OCI-LY1 (cell line): Measurements from ENCODE around the gene NKAIN4.

ENCODE experiments used
- H2AFZ ChIP-seq: fragments of 200-600 bp; sonication (generic), shearing (Covaris generic); 2 replicates; pipeline ENCODE4 v1.6.0; 2014; ENCODE audit warnings: antibody characterized with exemption, mild to moderate bottlenecking, low read length
- H3F3A ChIP-seq: fragments of 200-600 bp; sonication (generic), shearing (Covaris generic); 2 replicates; pipeline ENCODE4 v1.6.0; 2014; ENCODE audit warnings: mild to moderate bottlenecking, antibody characterized with exemption, low read length, moderate library complexity; ENCODE audit not compliant: insufficient read depth
- H3K27ac ChIP-seq: fragments of 200-600 bp; sonication (generic); 2 replicates; pipeline ENCODE4 v1.5.1; 2014; ENCODE audit warnings: low read length, mixed run types, mild to moderate bottlenecking, low read depth; ENCODE audit not compliant: poor library complexity, severe bottlenecking
- H3K27me3 ChIP-seq: fragments of 200-600 bp; sonication (generic); 2 replicates; pipeline ENCODE4 v1.6.0; 2014; ENCODE audit warnings: antibody characterized with exemption, mild to moderate bottlenecking, low read length, moderate library complexity; ENCODE audit not compliant: insufficient read depth
- H3K36me3 ChIP-seq: fragments of 200-600 bp; sonication (generic); 2 replicates; pipeline ENCODE4 v1.6.1; 2014; ENCODE audit warnings: mild to moderate bottlenecking, antibody characterized with exemption, low read length, moderate library complexity, mixed read lengths; ENCODE audit not compliant: insufficient read depth
- H3K4me1 ChIP-seq: fragments of 200-600 bp; sonication (generic); 2 replicates; pipeline ENCODE4 v1.5.1; 2014; ENCODE audit warnings: mild to moderate bottlenecking, low read length, moderate library complexity; ENCODE audit not compliant: insufficient read depth, severe bottlenecking
- H3K4me2 ChIP-seq: fragments of 200-600 bp; sonication (generic), shearing (Covaris generic); 2 replicates; pipeline ENCODE4 v1.6.1; 2014; ENCODE audit warnings: low read length
- H3K4me3 ChIP-seq: fragments of 200-600 bp; sonication (generic); 2 replicates; pipeline ENCODE4 v1.5.1; 2014; ENCODE audit warnings: low read length, low read depth, mild to moderate bottlenecking, mixed read lengths; ENCODE audit not compliant: poor library complexity, severe bottlenecking
- H3K79me2 ChIP-seq: fragments of 200-600 bp; shearing (Covaris generic); 2 replicates; pipeline ENCODE4 v1.6.1; 2016; ENCODE audit warnings: mixed run types, low read length, mixed read lengths; ENCODE audit not compliant: insufficient read depth
- H3K9ac ChIP-seq: fragments of 200-600 bp; sonication (generic), shearing (Covaris generic); 2 replicates; pipeline ENCODE4 v1.6.1; 2014; ENCODE audit warnings: mild to moderate bottlenecking, low read length, mixed read lengths
- H3K9me2 ChIP-seq: fragments of 200-600 bp; sonication (generic), shearing (Covaris generic); 2 replicates; pipeline ENCODE4 v1.6.1; 2014; ENCODE audit warnings: low read depth, mild to moderate bottlenecking, low read length, mixed read lengths
- H3K9me3 ChIP-seq: fragments of 200-600 bp; shearing (Covaris generic); 2 replicates; pipeline ENCODE4 v1.6.1; 2014; ENCODE audit warnings: low read length, mixed read lengths
- H4K20me1 ChIP-seq: fragments of 200-600 bp; sonication (generic), shearing (Covaris generic); 2 replicates; pipeline ENCODE4 v1.6.0; 2016; ENCODE audit warnings: mild to moderate bottlenecking, low read length; ENCODE audit not compliant: insufficient read depth
- EZH2 ChIP-seq: fragments of 200-600 bp; sonication (generic), shearing (Covaris generic); IDR thresholded peaks from 2 replicates; pipeline ENCODE4 v1.8.0; 2017; ENCODE audit warnings: borderline replicate concordance, mixed run types, mild to moderate bottlenecking, antibody characterized with exemption, low read length, moderate library complexity, mixed read lengths
- TF ChIP-seq, protein P1 (sequence below): fragments of 200-600 bp; sonication (generic), shearing (Covaris generic); IDR thresholded peaks from 2 replicates; pipeline ENCODE4 v1.5.1; 2017; ENCODE audit warnings: mild to moderate bottlenecking, antibody characterized with exemption, low read length, moderate library complexity, mixed read lengths

The NKAIN4 gene

DNA sequence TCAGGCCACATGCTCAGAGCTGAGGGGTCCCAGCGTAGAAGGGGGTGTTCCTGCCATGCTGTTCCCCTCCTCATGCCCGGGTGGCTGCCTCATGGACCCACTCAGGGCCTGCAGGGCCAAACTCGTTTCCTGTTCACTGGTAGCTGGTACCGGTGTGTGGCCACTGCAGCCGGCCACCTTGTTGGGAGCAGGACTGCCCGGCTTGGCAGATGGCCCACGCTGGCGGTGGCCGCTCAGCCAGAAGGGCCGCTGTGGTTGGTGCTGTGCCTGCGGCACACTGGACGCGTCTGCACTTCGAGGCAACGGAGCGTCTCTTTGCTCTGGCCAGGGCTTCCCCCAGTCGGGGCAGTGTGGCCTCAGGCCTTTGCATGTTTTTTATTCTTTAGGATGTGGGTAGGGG lies 28.7 kb upstream of the NKAIN4 start:
- TF ChIP-seq, protein P1, sequence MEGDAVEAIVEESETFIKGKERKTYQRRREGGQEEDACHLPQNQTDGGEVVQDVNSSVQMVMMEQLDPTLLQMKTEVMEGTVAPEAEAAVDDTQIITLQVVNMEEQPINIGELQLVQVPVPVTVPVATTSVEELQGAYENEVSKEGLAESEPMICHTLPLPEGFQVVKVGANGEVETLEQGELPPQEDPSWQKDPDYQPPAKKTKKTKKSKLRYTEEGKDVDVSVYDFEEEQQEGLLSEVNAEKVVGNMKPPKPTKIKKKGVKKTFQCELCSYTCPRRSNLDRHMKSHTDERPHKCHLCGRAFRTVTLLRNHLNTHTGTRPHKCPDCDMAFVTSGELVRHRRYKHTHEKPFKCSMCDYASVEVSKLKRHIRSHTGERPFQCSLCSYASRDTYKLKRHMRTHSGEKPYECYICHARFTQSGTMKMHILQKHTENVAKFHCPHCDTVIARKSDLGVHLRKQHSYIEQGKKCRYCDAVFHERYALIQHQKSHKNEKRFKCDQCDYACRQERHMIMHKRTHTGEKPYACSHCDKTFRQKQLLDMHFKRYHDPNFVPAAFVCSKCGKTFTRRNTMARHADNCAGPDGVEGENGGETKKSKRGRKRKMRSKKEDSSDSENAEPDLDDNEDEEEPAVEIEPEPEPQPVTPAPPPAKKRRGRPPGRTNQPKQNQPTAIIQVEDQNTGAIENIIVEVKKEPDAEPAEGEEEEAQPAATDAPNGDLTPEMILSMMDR, result no peak
- no peak for TF ChIP-seq EZH2
- Histone ChIP-seq H3K27ac (no peak overlapping the region), H3K4me1 (no peaks in the 10 kb centered on the region), H3K9ac (no peak overlapping the region), H3K9me3 (no peaks in the 10 kb centered on the region), H3K9me2 (no peaks in the 10 kb centered on the region), H3K36me3 (peaks cover 24% of the 10 kb centered on the region), H3K4me3 (no peak overlapping the region), H4K20me1 (no peaks in the 10 kb centered on the region), H3F3A (no peaks in the 10 kb centered on the region), H3K4me2 (no peak overlapping the region), H2AFZ (no peak overlapping the region), H3K27me3 (no peaks in the 10 kb centered on the region), H3K79me2 (no peaks in the 10 kb centered on the region)

DNA sequence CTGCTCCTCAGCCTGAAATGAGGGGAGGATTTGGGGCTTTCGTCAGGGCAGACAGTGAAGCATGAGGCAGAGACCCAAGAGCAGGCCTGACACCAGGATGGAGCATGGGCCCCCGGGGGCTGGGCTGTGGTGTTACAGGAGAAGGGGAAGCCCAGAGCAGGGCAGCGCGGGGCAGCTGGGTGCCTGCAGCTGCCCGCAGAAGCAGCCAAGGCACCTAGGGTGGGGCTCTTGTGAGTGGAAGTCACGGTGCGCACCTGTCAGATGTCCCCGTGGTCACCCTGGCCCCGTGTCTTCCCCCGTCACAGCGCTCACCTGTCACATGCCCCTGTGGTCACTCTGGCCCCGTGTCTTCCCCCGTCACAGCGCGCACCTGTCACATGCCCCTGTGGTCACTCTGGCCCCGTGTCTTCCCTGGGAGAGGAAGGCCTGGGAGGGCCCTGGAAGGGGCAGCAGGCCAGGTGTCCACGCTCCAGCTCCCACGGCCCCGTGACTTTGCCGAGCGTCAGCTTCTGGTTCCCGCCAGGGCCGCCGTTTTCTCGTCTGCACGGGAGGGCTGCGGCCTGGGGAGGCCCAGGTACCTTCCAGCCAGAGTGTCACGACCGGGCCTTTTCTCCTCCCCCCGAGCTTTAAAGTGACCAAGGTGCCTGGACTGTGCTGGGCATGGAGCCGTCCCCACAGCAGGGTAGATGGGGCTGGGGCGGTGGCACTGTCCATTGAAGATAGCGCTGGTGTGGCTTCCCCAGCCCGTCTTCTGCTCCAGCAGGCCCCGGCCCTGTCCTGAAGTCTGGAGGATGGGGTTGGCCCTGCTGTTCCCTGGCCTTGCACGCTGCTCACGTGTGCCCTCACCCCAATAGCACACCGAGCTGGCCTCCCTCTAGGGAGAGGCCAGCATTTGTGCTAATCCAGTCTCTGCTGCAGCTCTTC lies 27.7 kb upstream of the NKAIN4 start:
- Histone ChIP-seq H3K27ac (no peak overlapping the region), H3K9ac (no peak overlapping the region)

DNA sequence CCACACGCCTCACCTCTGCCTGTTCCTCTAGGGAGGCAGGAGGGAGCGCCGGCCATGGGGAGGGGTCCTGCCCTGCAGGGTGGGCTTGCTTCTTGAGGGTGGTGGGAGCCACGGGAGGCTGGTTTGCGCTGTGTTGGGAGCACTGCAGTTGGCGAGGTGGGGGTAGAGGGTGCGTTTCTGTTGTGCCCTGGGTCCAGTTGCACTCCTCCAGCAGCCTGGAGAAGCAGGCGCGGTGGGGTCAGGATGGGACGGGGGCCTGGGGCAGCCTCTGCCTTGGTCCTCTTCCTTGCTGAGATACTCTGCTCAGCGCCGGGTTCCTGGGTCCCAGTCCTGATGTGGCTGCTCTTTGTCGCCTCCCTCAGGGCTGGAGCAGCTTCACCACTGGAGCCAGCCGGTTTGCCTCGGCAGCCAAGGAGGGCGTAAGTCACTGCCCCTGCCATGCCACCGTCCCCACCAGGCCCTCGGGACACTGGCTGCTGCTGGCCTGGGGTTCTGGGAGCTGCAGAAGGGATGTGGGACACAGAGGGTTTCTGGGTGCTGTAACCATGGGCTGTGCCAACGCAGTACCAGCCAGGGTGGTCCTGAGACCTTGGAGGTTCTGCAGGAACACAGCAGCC lies 26.8 kb upstream of the NKAIN4 start:
- no peaks in the 10 kb centered on the region for H3K27me3 ChIP-seq
- no peaks in the 10 kb centered on the region for H3F3A ChIP-seq
- no peaks in the 10 kb centered on the region for H3K79me2 ChIP-seq
- H3K9me2 ChIP-seq, result no peaks in the 10 kb centered on the region
- H3K4me3 ChIP-seq, result no peak overlapping the region
- no peaks in the 10 kb centered on the region for H3K9me3 ChIP-seq
- no peak overlapping the region for H2AFZ ChIP-seq
- H3K4me1 ChIP-seq, result no peaks in the 10 kb centered on the region
- TF ChIP-seq EZH2, result no peak
- TF ChIP-seq, protein P1, result peak; percentile 38; the same call in 1 of the 2 replicates
- no peak overlapping the region for H3K9ac ChIP-seq
- H3K4me2 ChIP-seq, result no peak overlapping the region
- no peaks in the 10 kb centered on the region for H4K20me1 ChIP-seq
- H3K36me3 ChIP-seq, result peaks cover 40% of the 10 kb centered on the region
- H3K27ac ChIP-seq, result no peak overlapping the region

More for the DNA sequence above, 27.7 kb upstream of the NKAIN4 start:
- H3K4me2 ChIP-seq, result no peak overlapping the region
- H3K27me3 ChIP-seq, result no peaks in the 10 kb centered on the region
- no peak for TF ChIP-seq EZH2
- TF ChIP-seq, protein P1, result no peak
- H4K20me1 ChIP-seq, result no peaks in the 10 kb centered on the region
- H3K9me2 ChIP-seq, result no peaks in the 10 kb centered on the region
- H3K36me3 ChIP-seq, result peaks cover 32% of the 10 kb centered on the region
- no peak overlapping the region for H3K4me3 ChIP-seq
- no peak overlapping the region for H2AFZ ChIP-seq
- H3F3A ChIP-seq, result no peaks in the 10 kb centered on the region
- no peaks in the 10 kb centered on the region for H3K4me1 ChIP-seq
- H3K79me2 ChIP-seq, result no peaks in the 10 kb centered on the region
- no peaks in the 10 kb centered on the region for H3K9me3 ChIP-seq
